Colonic mucosa (tissue), 4 donors: ENCODE results near the gene KRTAP13-2. TPM values are rescaled to one million over a fixed set of nuclear protein-coding genes. Genes with fewer than 3 reads are reported as not detected.

Experiments
- DNase-seq: peaks from one replicate; pipeline ENCODE4 v3.0.0-alpha.2; 2020
- H3K27ac ChIP-seq: fragments of 200-600 bp; one replicate; pipeline ENCODE4 v1.8.0; 2021
- H3K27me3 ChIP-seq: fragments of 200-600 bp; one replicate; pipeline ENCODE4 v1.8.0; 2021
- H3K36me3 ChIP-seq: fragments of 200-600 bp; one replicate; pipeline ENCODE4 v1.8.0; 2021
- H3K4me1 ChIP-seq: fragments of 200-600 bp; one replicate; pipeline ENCODE4 v1.8.0; 2021; ENCODE audit warnings: mild to moderate bottlenecking
- H3K4me3 ChIP-seq: fragments of 200-600 bp; one replicate; pipeline ENCODE4 v1.8.0; 2021
- H3K9ac ChIP-seq, 2 donors: one replicate each; pipeline ENCODE4 v1.7.0; 2013; ENCODE audit warnings: control low read depth in 2 of 2, low read depth in 2 of 2, low read length in 2 of 2
- H3K9me3 ChIP-seq: fragments of 200-600 bp; one replicate; pipeline ENCODE4 v1.8.0; 2021
- intact Hi-C: fragments of 100-400 bp; cut with DNase I; formaldehyde crosslinking; loops from one replicate; pipeline ENCODE4 v1.14.1; 2022
- total RNA-seq, 2 donors: library from RNA; stranded (reverse); fragmentation: NEBNext Ultra II Directional in 1 of 2; extraction: Animal tissue kit (Norgen Biotek cat#: 25700) in 1 of 2; gene quantifications; one replicate each; pipeline ENCODE4 v1.2.1, GENCODE V29; 2021
- TF ChIP-seq, protein P1 (sequence below): fragments of 200-600 bp; IDR thresholded peaks from one replicate; pipeline ENCODE4 v1.8.0; 2022; ENCODE audit warnings: antibody characterized with exemption, mild to moderate bottlenecking
- donor health status: healthy.
- donor health status: DM: no; HTN: no; CAD: no.
- donor health status: DM: no; HTN: no; CAD: no.

Gene KRTAP13-2, protein sequence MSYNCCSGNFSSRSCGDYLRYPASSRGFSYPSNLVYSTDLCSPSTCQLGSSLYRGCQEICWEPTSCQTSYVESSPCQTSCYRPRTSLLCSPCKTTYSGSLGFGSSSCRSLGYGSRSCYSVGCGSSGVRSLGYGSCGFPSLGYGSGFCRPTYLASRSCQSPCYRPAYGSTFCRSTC
- total RNA-seq: 1 to 10 TPM; 2.3 to 6.0 TPM

DNA sequence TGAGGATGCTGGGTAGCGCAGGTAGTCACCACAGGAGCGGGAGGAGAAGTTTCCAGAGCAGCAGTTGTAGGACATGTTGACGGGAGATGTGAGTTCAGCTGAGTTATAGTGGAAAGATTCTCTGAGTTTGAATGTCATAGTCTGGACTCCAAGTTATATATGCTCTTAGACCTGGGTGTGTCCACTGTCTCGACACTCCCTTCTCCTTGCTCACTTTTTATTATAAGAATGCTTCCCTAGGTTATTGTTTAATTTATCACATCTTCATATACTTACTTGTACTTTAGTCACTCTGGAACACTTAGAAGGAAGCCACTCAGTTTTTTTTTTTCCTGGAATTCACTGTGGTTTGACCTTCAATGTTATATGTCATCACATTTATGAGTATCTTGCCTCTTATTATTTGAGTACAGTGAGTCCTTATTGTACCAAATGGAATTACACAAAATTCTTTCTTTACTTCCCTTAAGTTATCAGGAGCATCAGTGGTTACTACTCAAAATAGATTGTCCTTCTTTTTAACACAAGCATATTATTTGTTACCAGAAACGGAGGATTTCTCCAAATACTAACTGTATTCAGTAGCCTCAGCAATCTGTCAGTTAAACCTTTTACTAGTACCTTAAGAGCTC is at the start of gene KRTAP13-2:
Gene KRTAP13-2 (minus strand): TSS at position 133 of the 632 bp plus-strand sequence. CDS start 58 bp downstream, at position 75.
- Histone ChIP-seq H3K36me3 (no peaks in the 10 kb centered on the region), H3K27me3 (no peaks in the 10 kb centered on the region), H3K9me3 (no peaks in the 10 kb centered on the region), H3K4me1 (no peaks in the 10 kb centered on the region), H3K4me3 (no peak within 1 kb of the TSS), H3K27ac (no peak within 1 kb of the TSS), H3K9ac (no peak within 1 kb of the TSS)
- no peak for DNase-seq
- TF ChIP-seq, protein P1, sequence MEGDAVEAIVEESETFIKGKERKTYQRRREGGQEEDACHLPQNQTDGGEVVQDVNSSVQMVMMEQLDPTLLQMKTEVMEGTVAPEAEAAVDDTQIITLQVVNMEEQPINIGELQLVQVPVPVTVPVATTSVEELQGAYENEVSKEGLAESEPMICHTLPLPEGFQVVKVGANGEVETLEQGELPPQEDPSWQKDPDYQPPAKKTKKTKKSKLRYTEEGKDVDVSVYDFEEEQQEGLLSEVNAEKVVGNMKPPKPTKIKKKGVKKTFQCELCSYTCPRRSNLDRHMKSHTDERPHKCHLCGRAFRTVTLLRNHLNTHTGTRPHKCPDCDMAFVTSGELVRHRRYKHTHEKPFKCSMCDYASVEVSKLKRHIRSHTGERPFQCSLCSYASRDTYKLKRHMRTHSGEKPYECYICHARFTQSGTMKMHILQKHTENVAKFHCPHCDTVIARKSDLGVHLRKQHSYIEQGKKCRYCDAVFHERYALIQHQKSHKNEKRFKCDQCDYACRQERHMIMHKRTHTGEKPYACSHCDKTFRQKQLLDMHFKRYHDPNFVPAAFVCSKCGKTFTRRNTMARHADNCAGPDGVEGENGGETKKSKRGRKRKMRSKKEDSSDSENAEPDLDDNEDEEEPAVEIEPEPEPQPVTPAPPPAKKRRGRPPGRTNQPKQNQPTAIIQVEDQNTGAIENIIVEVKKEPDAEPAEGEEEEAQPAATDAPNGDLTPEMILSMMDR: no peak
- intact Hi-C loops: no loop called here

DNA sequence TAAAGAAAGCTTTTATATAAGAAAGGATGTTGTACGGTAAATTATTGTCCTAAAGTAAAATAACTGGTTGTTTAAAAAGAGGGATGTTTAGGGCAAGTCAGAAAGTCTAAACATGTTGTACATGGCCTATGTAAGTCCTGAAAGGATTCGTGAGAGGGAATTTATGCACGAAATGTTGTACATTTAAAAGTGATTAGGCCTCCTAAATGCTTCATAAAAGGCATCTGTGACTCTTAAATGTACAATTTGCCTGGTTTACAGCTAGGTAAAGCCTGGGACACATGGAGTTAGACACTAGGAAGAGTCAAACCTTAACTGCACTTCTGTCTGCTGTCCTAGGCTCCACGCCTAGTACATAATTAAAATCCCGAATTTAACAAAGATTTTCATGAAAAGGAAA is 43.9 kb upstream of the KRTAP13-2 start:
- Histone ChIP-seq H3K9me3 (no peaks in the 10 kb centered on the region), H3K27ac (no peak overlapping the region), H3K4me1 (no peaks in the 10 kb centered on the region), H3K36me3 (no peaks in the 10 kb centered on the region), H3K9ac (no peak overlapping the region), H3K4me3 (no peak overlapping the region), H3K27me3 (no peaks in the 10 kb centered on the region)
- no peak for DNase-seq
- intact Hi-C loops: no loop called here
- TF ChIP-seq, protein P1: no peak

DNA sequence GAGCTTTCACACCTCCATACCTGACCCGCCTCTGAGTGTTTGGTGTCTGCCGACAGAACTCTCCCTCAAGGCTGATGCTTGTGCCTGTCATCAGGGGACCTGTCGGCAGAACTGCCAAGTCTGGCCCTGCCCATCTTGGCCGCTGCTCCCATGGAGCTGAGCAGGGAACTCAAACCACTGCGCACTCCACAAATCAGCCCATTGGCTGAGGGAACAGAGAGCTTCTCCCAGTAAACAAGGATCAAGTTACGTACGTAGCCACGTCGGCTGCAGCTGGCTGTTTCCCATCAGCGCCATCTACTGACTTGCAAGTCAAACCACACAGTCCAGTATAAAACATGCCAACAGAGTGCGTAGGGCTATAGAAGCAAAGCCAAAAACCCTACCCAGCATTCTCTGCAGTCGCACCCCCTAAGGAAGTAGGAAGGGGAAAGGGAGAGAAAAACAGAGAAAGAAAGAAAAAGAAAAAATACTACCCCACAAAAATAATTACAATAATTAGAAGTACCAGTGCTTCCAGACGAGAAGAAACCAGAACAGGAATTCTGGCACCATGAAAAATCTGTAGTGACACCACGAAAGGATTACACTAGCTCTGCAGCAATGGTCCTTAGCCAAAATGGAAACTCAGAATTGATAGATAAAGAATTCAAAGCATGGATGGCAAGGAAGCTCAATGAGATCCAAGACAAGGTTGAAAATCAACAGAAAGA is 36.9 kb upstream of the KRTAP13-2 start:
- TF ChIP-seq, protein P1: peak; percentile 51
- Histone ChIP-seq H3K9ac (no peak overlapping the region), H3K27me3 (no peaks in the 10 kb centered on the region), H3K4me3 (no peak overlapping the region), H3K27ac (no peak overlapping the region), H3K9me3 (no peaks in the 10 kb centered on the region), H3K36me3 (no peaks in the 10 kb centered on the region), H3K4me1 (no peaks in the 10 kb centered on the region)
- peak; percentile 65 for DNase-seq
- intact Hi-C loops: loop anchor here (5.0 kb wide), 1 partner anchor 67 kb away; no protein-coding TSS in a partner anchor

DNA sequence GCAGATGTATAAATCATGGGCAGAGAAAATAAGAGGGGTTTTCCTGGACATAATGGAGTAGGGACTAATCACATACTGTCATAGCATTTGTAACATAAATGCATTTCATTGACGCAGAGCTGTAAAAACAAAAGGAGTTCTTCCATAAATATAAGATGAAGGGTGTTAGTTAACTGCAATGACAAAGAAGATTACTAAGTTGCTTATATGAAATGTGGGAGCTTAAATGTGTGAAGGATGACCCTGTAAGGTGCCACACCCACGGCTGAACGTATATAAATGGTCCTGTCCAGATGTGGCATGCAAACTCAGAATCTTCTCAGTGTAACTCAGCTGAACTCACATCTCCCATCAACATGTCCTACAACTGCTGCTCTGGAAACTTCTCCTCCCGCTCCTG is 23.7 kb upstream of the KRTAP13-2 start, which contains the start of gene KRTAP13-1:
Gene KRTAP13-1 (plus strand): TSS at position 301 of the 400 bp plus-strand sequence. CDS start 56 bp downstream, at position 357.
- Histone ChIP-seq H3K9ac (no peak within 1 kb of the TSS), H3K36me3 (no peaks in the 10 kb centered on the region), H3K4me1 (no peaks in the 10 kb centered on the region), H3K27me3 (no peaks in the 10 kb centered on the region), H3K4me3 (no peak within 1 kb of the TSS), H3K9me3 (no peaks in the 10 kb centered on the region), H3K27ac (no peak within 1 kb of the TSS)
- intact Hi-C loops: no loop called here
- DNase-seq: no peak
- TF ChIP-seq, protein P1: no peak

DNA sequence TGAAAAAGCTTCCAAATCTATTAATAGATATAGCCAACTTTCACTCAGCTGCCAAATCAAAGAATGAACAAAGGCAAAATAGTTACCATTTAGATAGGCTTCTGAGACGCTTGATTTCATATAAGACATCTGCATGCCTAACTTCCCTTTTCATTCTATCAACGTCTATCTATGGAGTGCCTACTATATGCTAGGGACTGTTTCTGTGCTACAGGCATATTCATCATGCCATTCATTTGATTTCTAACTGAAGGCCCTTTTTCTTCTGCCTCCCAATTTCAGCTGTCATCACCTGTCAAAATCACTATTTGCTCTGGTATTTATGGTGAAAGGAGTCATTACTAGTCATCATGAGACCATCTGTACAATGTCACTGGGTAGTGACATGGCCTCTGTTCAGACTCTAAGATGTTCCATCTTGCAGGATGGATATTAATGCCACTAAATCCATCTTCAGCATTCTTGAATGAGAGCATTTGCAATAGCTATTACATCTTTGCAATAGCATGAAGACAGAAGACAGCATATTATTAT is 19.5 kb upstream of the KRTAP13-2 start:
- Histone ChIP-seq H3K27ac (no peak overlapping the region), H3K36me3 (no peaks in the 10 kb centered on the region), H3K4me1 (no peaks in the 10 kb centered on the region), H3K9me3 (no peaks in the 10 kb centered on the region), H3K4me3 (no peak overlapping the region), H3K9ac (no peak overlapping the region), H3K27me3 (no peaks in the 10 kb centered on the region)
- TF ChIP-seq, protein P1: no peak
- no peak for DNase-seq
- intact Hi-C loops: no loop called here
